Activated CD8-positive, alpha-beta T cell treated with anti-CD3 and anti-CD28 coated beads for 36 hours (primary cell): Measurements from ENCODE around the gene COQ3. TPM values are rescaled to one million over a fixed set of nuclear protein-coding genes. Genes with fewer than 3 reads are reported as not detected.
"Not testable (repeated sequence)": the region's sequence is repeated elsewhere in the genome, so short reads cannot be mapped to it uniquely, and the experiment has no call there.

Experiments
- ATAC-seq: fragments of 200-7000 bp; cut with Tn5 transposase; one replicate; pipeline ENCODE4 v1.10.0; 2021; ENCODE audit warnings: mild to moderate bottlenecking, moderate library complexity
- CTCF ChIA-PET: fragments of 350-600 bp; sonication (Branson Sonifier 250); formaldehyde crosslinking; loops from one replicate; lab custom pipeline; 2021; ENCODE audit warnings: antibody characterized with exemption; lab: Charles Lee
- POLR2A ChIA-PET: fragments of 350-600 bp; sonication (Branson Sonifier 250); formaldehyde crosslinking; loops from one replicate; lab custom pipeline; 2021; ENCODE audit warnings: antibody characterized with exemption; lab: Charles Lee
- DNase-seq: peaks from one replicate; pipeline ENCODE4 v3.0.0-alpha.2; 2020
- H3K27ac Mint-ChIP-seq: one replicate; pipeline ENCODE4 v1.8.0; 2021; ENCODE audit warnings: mild to moderate bottlenecking, mixed read lengths
- H3K27me3 Mint-ChIP-seq: one replicate; pipeline ENCODE4 v1.8.0; 2021; ENCODE audit warnings: mixed read lengths
- H3K36me3 Mint-ChIP-seq: one replicate; pipeline ENCODE4 v1.8.0; 2021; ENCODE audit warnings: low read depth, mixed read lengths
- H3K4me1 Mint-ChIP-seq: one replicate; pipeline ENCODE4 v1.8.0; 2021; ENCODE audit warnings: low read depth, mixed read lengths
- H3K4me3 Mint-ChIP-seq: one replicate; pipeline ENCODE4 v1.8.0; 2021; ENCODE audit warnings: mild to moderate bottlenecking, moderate library complexity, mixed read lengths
- H3K9me3 Mint-ChIP-seq: one replicate; pipeline ENCODE4 v1.8.0; 2021; ENCODE audit warnings: mixed read lengths
- CTCF ChIP-seq: fragments of 200-600 bp; IDR thresholded peaks from one replicate; pipeline ENCODE4 v1.8.0; 2022; ENCODE audit warnings: antibody characterized with exemption, mild to moderate bottlenecking
- intact Hi-C: fragments of 100-400 bp; cut with micrococcal nuclease; formaldehyde crosslinking; loops from one replicate; pipeline ENCODE4 v1.10.0; 2022
- total RNA-seq, 2 experiments: library from RNA; stranded (reverse); gene quantifications; one replicate each; pipeline ENCODE4 v1.2.3, GENCODE V29; 2021

The COQ3 gene
- total RNA-seq, 2 experiments from 2014 or later: 20.8 to 24.9 TPM

GRCh38 chr6:99344289-99344688 lies 49.7 kb downstream of the COQ3 start:
- Mint-ChIP-seq H3K4me3 (no peak overlapping the region), H3K4me1 (peaks cover 2% of the 10 kb centered on the region), H3K9me3 (no peaks in the 10 kb centered on the region), H3K27ac (no peak overlapping the region), H3K36me3 (no peaks in the 10 kb centered on the region), H3K27me3 (peaks cover 36% of the 10 kb centered on the region)
- no peak for TF ChIP-seq CTCF
- ChIA-PET POLR2A (interaction anchor here (1.1 kb wide), 1 partner anchor 22 kb away, joined by 3 read pairs; no protein-coding TSS in a partner anchor), CTCF (interaction anchor here (1.6 to 2.4 kb wide), 2 partner anchors 9 to 13 kb away, joined by 9 to 17 read pairs; no protein-coding TSS in a partner anchor)
- intact Hi-C loops: no loop called here
- DNase-seq (no peak), ATAC-seq (peak; percentile 39)

- Mint-ChIP-seq H3K4me1 (peaks cover 2% of the 10 kb centered on the region), H3K9me3 (no peaks in the 10 kb centered on the region), H3K36me3 (no peaks in the 10 kb centered on the region), H3K27ac (no peak overlapping the region), H3K27me3 (peaks cover 27% of the 10 kb centered on the region), H3K4me3 (no peak overlapping the region)
- ChIA-PET POLR2A (no interaction called here), CTCF (interaction anchor here (1.2 to 2.5 kb wide), 2 partner anchors 12 to 84 kb away, joined by 3 to 13 read pairs; no protein-coding TSS in a partner anchor)
- ATAC-seq: no peak
- TF ChIP-seq CTCF: no peak
- no peak for DNase-seq
- intact Hi-C loops: no loop called here
Measured at GRCh38 chr6:99341862-99342455, 52.0 kb downstream of the COQ3 start.

GRCh38 chr6:99338188-99338587 lies 55.8 kb downstream of the COQ3 start:
- ChIA-PET CTCF (interaction anchor here (1.0 to 2.3 kb wide), 4 partner anchors 8 to 55 kb away, joined by 3 to 12 read pairs (median 3); partner anchors contain the start of gene COQ3), POLR2A (no interaction called here)
- ATAC-seq: no peak
- intact Hi-C loops: no loop called here
- Mint-ChIP-seq H3K4me3 (no peak overlapping the region), H3K27ac (no peak overlapping the region), H3K4me1 (no peaks in the 10 kb centered on the region), H3K36me3 (no peaks in the 10 kb centered on the region), H3K9me3 (no peaks in the 10 kb centered on the region), H3K27me3 (peaks cover 23% of the 10 kb centered on the region)
- DNase-seq: no peak
- TF ChIP-seq CTCF: no peak

- H3K4me1 Mint-ChIP-seq, H3K4me3 Mint-ChIP-seq, intact Hi-C loops, H3K27ac Mint-ChIP-seq, DNase-seq, H3K36me3 Mint-ChIP-seq, H3K9me3 Mint-ChIP-seq, ATAC-seq, POLR2A ChIA-PET: not testable (repeated sequence)
- peaks cover 20% of the 10 kb centered on the region for H3K27me3 Mint-ChIP-seq
- CTCF ChIA-PET: interaction anchor here (0.7 to 1.1 kb wide), 5 partner anchors 9 to 418 kb away, joined by 3 to 9 read pairs (median 4); partner anchors contain the start of gene COQ3
Measured at GRCh38 chr6:99335298-99335697, 58.7 kb downstream of the COQ3 start.

GRCh38 chr6:99334526-99335127 lies 59.4 kb downstream of the COQ3 start:
- peak; percentile 44 for TF ChIP-seq CTCF
- H3K4me3 Mint-ChIP-seq: no peak overlapping the region
- peaks cover 2% of the 10 kb centered on the region for H3K4me1 Mint-ChIP-seq
- no peaks in the 10 kb centered on the region for H3K9me3 Mint-ChIP-seq
- no peak overlapping the region for H3K27ac Mint-ChIP-seq
- ATAC-seq: peak; percentile 67
- DNase-seq: peak; percentile 40
- intact Hi-C loops: loop anchor here (5.0 kb wide), 1 partner anchor 93 kb away; the partner anchor contains the start of gene PNISR
- H3K36me3 Mint-ChIP-seq: no peaks in the 10 kb centered on the region
- POLR2A ChIA-PET: no interaction called here
- H3K27me3 Mint-ChIP-seq: peaks cover 19% of the 10 kb centered on the region
- CTCF ChIA-PET: interaction anchor here (0.6 to 1.2 kb wide), 8 partner anchors 10 to 419 kb away, joined by 3 to 9 read pairs (median 4); partner anchors contain the start of gene COQ3
